ENCODE results near the gene CCDC13.

GRCh38 chr3:42771271-42771670 is 1.8 kb downstream of the CCDC13 start:
- TF ChIP-seq CTCF (IDR thresholded peaks at IDR 0.05) (no peak), POLR2A (IDR thresholded peaks at IDR 0.05) (no peak)
